Gastrocnemius medialis (tissue), 4 donors: ENCODE measurements around the gene CLPSL2.

ENCODE experiments used
- CTCF ChIP-seq, 5 experiments: fragments of 450-650 bp in 3 of 5; fragments of 200-600 bp in 2 of 5; sonication (generic) in 2 of 5; IDR thresholded peaks in 4 of 5; conservative IDR thresholded peaks in 1 of 5; 1 replicate in 4 of 5; 2 replicates in 1 of 5; pipeline ENCODE4 v1.5.1; 2016 to 2019; ENCODE audit warnings: antibody characterized with exemption in 5 of 5, mild to moderate bottlenecking in 3 of 5, moderate library complexity in 3 of 5
- POLR2A ChIP-seq, 2 donors: fragments of 450-650 bp; IDR thresholded peaks; one replicate each; pipeline ENCODE4 v1.6.1; 2017; ENCODE audit warnings: antibody characterized with exemption in 2 of 2, mild to moderate bottlenecking in 2 of 2, moderate library complexity in 2 of 2

DNA sequence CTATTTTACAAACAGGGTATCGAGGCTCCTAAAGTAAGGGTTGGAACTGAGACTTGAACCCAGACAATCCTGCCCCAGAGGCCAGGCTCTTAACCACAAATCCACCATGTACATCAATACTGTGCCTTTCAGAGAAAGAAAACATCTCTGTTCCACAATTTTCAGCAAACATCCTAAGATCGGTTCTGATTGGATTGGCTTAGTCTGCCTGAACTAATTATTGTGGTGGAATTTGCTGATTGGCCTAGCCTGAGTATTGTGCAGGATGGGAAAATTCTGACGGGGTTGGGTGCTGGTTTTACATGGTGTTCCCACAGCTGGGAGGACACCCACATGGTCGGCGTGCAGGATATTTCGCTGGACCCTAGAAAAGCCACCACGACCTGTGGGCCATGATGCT is 4.3 kb downstream of the CLPSL2 start, which contains the start of gene CLPSL1:
- TF ChIP-seq POLR2A (IDR thresholded peaks at IDR 0.05) = no peak
- no peak for TF ChIP-seq CTCF (IDR thresholded peaks at IDR 0.05 in 4 of 5, conservative IDR thresholded peaks at IDR 0.05 in 1 of 5)
